Keratinocyte (primary cell): ENCODE results near the gene NAALADL2. TPM values are rescaled to one million over a fixed set of nuclear protein-coding genes. Genes with fewer than 3 reads are reported as not detected.

Experiments
- DNase-seq: peaks from one replicate; pipeline ENCODE4 v3.0.0-alpha.2; 2011; ENCODE audit warnings: low read depth, missing footprints, low spot score
- FAIRE-seq: peaks from 2 replicates; lab custom pipeline; 2011; peaks lifted over from hg19 to GRCh38; lab: Jason Lieb, UNC
- H2AFZ ChIP-seq: 2 replicates; pipeline ENCODE4 v1.6.0; 2012; ENCODE audit warnings: low read length, control low read depth, inconsistent platforms; ENCODE audit not compliant: control insufficient read depth
- H3K27ac ChIP-seq: 2 replicates; pipeline ENCODE4 v1.5.1; 2011; ENCODE audit warnings: low read length; ENCODE audit not compliant: control insufficient read depth, insufficient read depth
- H3K27me3 ChIP-seq: 3 replicates; pipeline ENCODE4 v1.6.0; 2011; ENCODE audit warnings: low read length; ENCODE audit not compliant: control insufficient read depth, insufficient read depth; ENCODE audit errors: extremely low read depth
- H3K36me3 ChIP-seq, 2 experiments: 2 replicates in 1 of 2; 3 replicates in 1 of 2; pipeline ENCODE4 v1.5.1; 2011; ENCODE audit warnings: low read length in 2 of 2, mild to moderate bottlenecking in 1 of 2; ENCODE audit not compliant: control insufficient read depth in 2 of 2, insufficient read depth in 2 of 2; ENCODE audit errors: extremely low read depth in 1 of 2
- H3K4me1 ChIP-seq: 3 replicates; pipeline ENCODE4 v1.5.1; 2011; ENCODE audit warnings: low read length; ENCODE audit not compliant: control insufficient read depth, insufficient read depth; ENCODE audit errors: extremely low read depth
- H3K4me2 ChIP-seq: 3 replicates; pipeline ENCODE4 v1.6.0; 2011; ENCODE audit warnings: low read depth, low read length; ENCODE audit not compliant: control insufficient read depth, insufficient read depth; ENCODE audit errors: extremely low read depth
- H3K4me3 ChIP-seq, 3 experiments: fragments of 200-600 bp in 1 of 3; sonication (generic) in 1 of 3; 2 replicates in 2 of 3; 3 replicates in 1 of 3; pipeline ENCODE4 v1.5.1; 2011 to 2016; ENCODE audit warnings: low read length in 3 of 3, mild to moderate bottlenecking in 3 of 3, control low read depth in 2 of 3, inconsistent platforms in 1 of 3, low read depth in 1 of 3, mixed read lengths in 1 of 3, mixed run types in 1 of 3, moderate library complexity in 1 of 3; ENCODE audit not compliant: control insufficient read depth in 2 of 3, insufficient read depth in 2 of 3; ENCODE audit errors: extremely low read depth in 1 of 3
- H3K79me2 ChIP-seq: 2 replicates; pipeline ENCODE4 v1.6.0; 2012; ENCODE audit warnings: low read length; ENCODE audit not compliant: control insufficient read depth, insufficient read depth
- H3K9ac ChIP-seq: 3 replicates; pipeline ENCODE4 v1.6.0; 2011; ENCODE audit warnings: low read length; ENCODE audit not compliant: control insufficient read depth, insufficient read depth; ENCODE audit errors: extremely low read depth
- H3K9me1 ChIP-seq: 3 replicates; pipeline ENCODE4 v1.6.0; 2011; ENCODE audit warnings: low read length; ENCODE audit not compliant: control insufficient read depth, insufficient read depth; ENCODE audit errors: extremely low read depth
- H3K9me3 ChIP-seq: 2 replicates; pipeline ENCODE4 v1.5.1; 2012; ENCODE audit warnings: low read depth, low read length; ENCODE audit not compliant: control insufficient read depth
- H4K20me1 ChIP-seq: 3 replicates; pipeline ENCODE4 v1.6.0; 2011; ENCODE audit warnings: low read length; ENCODE audit not compliant: control insufficient read depth, insufficient read depth; ENCODE audit errors: extremely low read depth
- EZH2 ChIP-seq: IDR thresholded peaks from one replicate; pipeline ENCODE4 v1.6.1; 2012; ENCODE audit warnings: inconsistent platforms, mild to moderate bottlenecking, low read length, moderate library complexity
- dilution Hi-C: fragments of 300-500 bp; cut with MboI; formaldehyde crosslinking; loops from one replicate; pipeline ENCODE4 v1.7.0; 2020; ENCODE audit warnings: low sequenced_read_pairs; ENCODE audit not compliant: extremely low pct_ligation_motif_present
- polyA plus RNA-seq, 5 experiments: library from polyadenylated mRNA; depleted of rRNA in 3 of 5; stranded (reverse) in 3 of 5; stranded (forward) in 1 of 5; unstranded in 1 of 5; fragments of >200 nt; gene quantifications; 1 replicate in 1 of 5; 2 replicates in 3 of 5; 3 replicates in 1 of 5; pipeline versions ENCODE4 v1.2.1 to v1.2.3, GENCODE V29; 2011 to 2012; ENCODE audit warnings: missing spikeins in 2 of 5, low read depth in 1 of 5, low replicate concordance in 1 of 5
- TF ChIP-seq, protein P1 (sequence below), 3 experiments: IDR thresholded peaks in 1 of 3; conservative IDR thresholded peaks in 1 of 3; optimal IDR thresholded peaks in 1 of 3; 2 replicates in 2 of 3; 3 replicates in 1 of 3; pipeline versions ENCODE3 to v1.5.1; 2011; ENCODE audit warnings: low read length in 3 of 3, mild to moderate bottlenecking in 3 of 3, moderate library complexity in 2 of 3, control low read depth in 1 of 3, inconsistent platforms in 1 of 3; ENCODE audit not compliant: insufficient read depth in 2 of 3; ENCODE audit errors: extremely low read depth in 1 of 3

The NAALADL2 gene
- polyA plus RNA-seq, 1 donor (not counting 4 experiments of a cell fraction or from before 2014, with no cell fraction given), result 0.75 TPM

DNA sequence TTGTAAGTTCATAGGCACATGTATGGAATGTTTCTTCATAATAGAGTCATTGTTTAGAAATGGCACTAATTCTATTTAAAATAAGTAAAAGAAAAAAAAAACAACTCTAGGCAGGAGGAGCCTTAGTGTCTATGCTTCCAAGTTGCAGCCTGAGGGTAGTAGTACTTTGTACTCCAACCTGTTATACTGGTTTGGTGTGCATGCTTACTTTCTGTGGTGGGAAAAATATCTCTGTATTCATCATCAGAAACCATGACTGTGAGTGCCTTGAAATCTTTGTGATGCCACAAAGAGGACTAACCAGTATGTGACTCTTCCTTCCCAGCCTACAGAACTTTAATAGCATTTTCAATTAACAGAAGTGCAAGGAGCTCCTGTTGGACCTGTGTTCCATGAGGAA lies 4.4 kb downstream of the NAALADL2 start:
- dilution Hi-C loops, result no loop called here
- Histone ChIP-seq H2AFZ (no peak overlapping the region), H3K9me3 (no peaks in the 10 kb centered on the region), H3K4me3 (no peak overlapping the region), H3K9me1 (no peaks in the 10 kb centered on the region), H3K4me2 (peak overlapping the region; percentile 34), H3K9ac (no peak overlapping the region), H3K27ac (no peak overlapping the region), H3K27me3 (no peaks in the 10 kb centered on the region), H3K36me3 (no peaks in the 10 kb centered on the region), H3K4me1 (peaks cover 23% of the 10 kb centered on the region), H3K79me2 (no peaks in the 10 kb centered on the region), H4K20me1 (no peaks in the 10 kb centered on the region)
- TF ChIP-seq EZH2, result no peak
- TF ChIP-seq, protein P1, sequence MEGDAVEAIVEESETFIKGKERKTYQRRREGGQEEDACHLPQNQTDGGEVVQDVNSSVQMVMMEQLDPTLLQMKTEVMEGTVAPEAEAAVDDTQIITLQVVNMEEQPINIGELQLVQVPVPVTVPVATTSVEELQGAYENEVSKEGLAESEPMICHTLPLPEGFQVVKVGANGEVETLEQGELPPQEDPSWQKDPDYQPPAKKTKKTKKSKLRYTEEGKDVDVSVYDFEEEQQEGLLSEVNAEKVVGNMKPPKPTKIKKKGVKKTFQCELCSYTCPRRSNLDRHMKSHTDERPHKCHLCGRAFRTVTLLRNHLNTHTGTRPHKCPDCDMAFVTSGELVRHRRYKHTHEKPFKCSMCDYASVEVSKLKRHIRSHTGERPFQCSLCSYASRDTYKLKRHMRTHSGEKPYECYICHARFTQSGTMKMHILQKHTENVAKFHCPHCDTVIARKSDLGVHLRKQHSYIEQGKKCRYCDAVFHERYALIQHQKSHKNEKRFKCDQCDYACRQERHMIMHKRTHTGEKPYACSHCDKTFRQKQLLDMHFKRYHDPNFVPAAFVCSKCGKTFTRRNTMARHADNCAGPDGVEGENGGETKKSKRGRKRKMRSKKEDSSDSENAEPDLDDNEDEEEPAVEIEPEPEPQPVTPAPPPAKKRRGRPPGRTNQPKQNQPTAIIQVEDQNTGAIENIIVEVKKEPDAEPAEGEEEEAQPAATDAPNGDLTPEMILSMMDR (optimal IDR thresholded peaks at IDR 0.05 in 1 of 3, IDR thresholded peaks at IDR 0.05 in 1 of 3, conservative IDR thresholded peaks at IDR 0.05 in 1 of 3; ENCODE audit: extremely low read depth in 1 of 3, insufficient read depth in 2 of 3, low read length in 3 of 3), result no peak
- FAIRE-seq (peak; percentile 77), DNase-seq (peak; percentile 61)

DNA sequence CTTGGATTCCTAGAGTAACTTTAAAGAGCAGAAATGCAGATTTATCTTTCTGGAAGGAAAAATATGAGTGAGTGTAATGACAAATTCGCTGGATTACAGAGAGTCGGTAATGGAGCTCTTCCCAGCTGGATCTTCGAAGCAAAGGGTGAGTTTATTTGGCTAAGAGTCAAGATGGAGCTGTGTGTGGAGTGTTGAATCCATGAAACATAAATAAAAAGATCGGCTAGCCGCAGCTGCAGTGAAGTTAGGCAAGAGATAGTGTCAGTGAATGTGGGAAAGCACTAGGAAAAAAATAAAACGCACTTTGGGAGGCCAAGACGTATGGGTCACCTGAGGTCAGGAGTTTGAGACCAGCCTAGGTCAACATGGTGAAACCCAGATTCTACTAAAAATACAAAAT lies 10.3 kb downstream of the NAALADL2 start:
- Histone ChIP-seq H3K27me3 (no peaks in the 10 kb centered on the region), H3K9ac (no peak overlapping the region), H3K36me3 (no peaks in the 10 kb centered on the region), H3K4me3 (no peak overlapping the region), H3K9me3 (no peaks in the 10 kb centered on the region), H3K79me2 (no peaks in the 10 kb centered on the region), H3K4me1 (no peaks in the 10 kb centered on the region), H3K4me2 (no peak overlapping the region), H4K20me1 (no peaks in the 10 kb centered on the region), H3K9me1 (no peaks in the 10 kb centered on the region), H2AFZ (no peak overlapping the region), H3K27ac (no peak overlapping the region)
- no peak for TF ChIP-seq EZH2
- TF ChIP-seq, protein P1 (optimal IDR thresholded peaks at IDR 0.05 in 1 of 3, IDR thresholded peaks at IDR 0.05 in 1 of 3, conservative IDR thresholded peaks at IDR 0.05 in 1 of 3; ENCODE audit: extremely low read depth in 1 of 3, insufficient read depth in 2 of 3, low read length in 3 of 3), result no peak
- FAIRE-seq (no peak), DNase-seq (no peak)
- dilution Hi-C loops, result no loop called here
